ENCODE measurements around the gene LIPE. TPM values are rescaled to one million over a fixed set of nuclear protein-coding genes. Genes with fewer than 3 reads are reported as not detected.

LIPE gene
- total and polyA plus RNA-seq, 2 experiments from 2014 or later, result 5.8 to 10.9 TPM

- H3K27ac ChIP-seq (ENCODE audit: low read depth), result no peak overlapping the region
- peaks cover 20% of the 10 kb centered on the region for H3K27me3 Mint-ChIP-seq (ENCODE audit: insufficient read depth, low read depth, poor library complexity)
- H3K4me1 Mint-ChIP-seq, result peaks cover 32% of the 10 kb centered on the region
- H3K36me3 ChIP-seq (ENCODE audit: insufficient read depth), result no peaks in the 10 kb centered on the region
- H3K4me2 ChIP-seq, result no peak overlapping the region
- no peaks in the 10 kb centered on the region for H3F3A ChIP-seq (replicated peaks; ENCODE audit: low read depth)
- no peaks in the 10 kb centered on the region; the same call in 2 of the 3 replicates for H3K9me3 Mint-ChIP-seq
- H4K20me1 ChIP-seq (replicated peaks; ENCODE audit: insufficient read depth), result peaks cover 6% of the 10 kb centered on the region; the same call in 1 of the 2 replicates
- H3K79me2 ChIP-seq (replicated peaks; ENCODE audit: insufficient read depth), result peaks cover 7% of the 10 kb centered on the region; the same call in 1 of the 2 replicates
- no peaks in the 10 kb centered on the region for H3K9me2 ChIP-seq (ENCODE audit: insufficient read depth)
- H2AFZ ChIP-seq, result no peak overlapping the region
- peaks cover 12% of the 10 kb centered on the region for H3K4me1 ChIP-seq (ENCODE audit: insufficient read depth)
- no peak overlapping the region; the same call in 2 of the 3 replicates for H3K4me3 Mint-ChIP-seq
- TF ChIP-seq CREB1 (CRISPR knock-in tag; IDR thresholded peaks at IDR 0.05; ENCODE audit: low read depth) (no peak), ZNF114 (CRISPR knock-in tag; IDR thresholded peaks at IDR 0.05) (no peak), NANOG (IDR thresholded peaks at IDR 0.05; ENCODE audit: borderline replicate concordance) (no peak), POLR2AphosphoS5 (IDR thresholded peaks at IDR 0.05; ENCODE audit: low read depth) (no peak), STAT1 (IDR thresholded peaks at IDR 0.05; ENCODE audit: unreplicated experiment) (no peak), ZNF331 (CRISPR knock-in tag; IDR thresholded peaks at IDR 0.05; ENCODE audit: low read depth) (no peak), ETS1 (IDR thresholded peaks at IDR 0.05) (no peak)
- TF ChIP-seq, protein P1, sequence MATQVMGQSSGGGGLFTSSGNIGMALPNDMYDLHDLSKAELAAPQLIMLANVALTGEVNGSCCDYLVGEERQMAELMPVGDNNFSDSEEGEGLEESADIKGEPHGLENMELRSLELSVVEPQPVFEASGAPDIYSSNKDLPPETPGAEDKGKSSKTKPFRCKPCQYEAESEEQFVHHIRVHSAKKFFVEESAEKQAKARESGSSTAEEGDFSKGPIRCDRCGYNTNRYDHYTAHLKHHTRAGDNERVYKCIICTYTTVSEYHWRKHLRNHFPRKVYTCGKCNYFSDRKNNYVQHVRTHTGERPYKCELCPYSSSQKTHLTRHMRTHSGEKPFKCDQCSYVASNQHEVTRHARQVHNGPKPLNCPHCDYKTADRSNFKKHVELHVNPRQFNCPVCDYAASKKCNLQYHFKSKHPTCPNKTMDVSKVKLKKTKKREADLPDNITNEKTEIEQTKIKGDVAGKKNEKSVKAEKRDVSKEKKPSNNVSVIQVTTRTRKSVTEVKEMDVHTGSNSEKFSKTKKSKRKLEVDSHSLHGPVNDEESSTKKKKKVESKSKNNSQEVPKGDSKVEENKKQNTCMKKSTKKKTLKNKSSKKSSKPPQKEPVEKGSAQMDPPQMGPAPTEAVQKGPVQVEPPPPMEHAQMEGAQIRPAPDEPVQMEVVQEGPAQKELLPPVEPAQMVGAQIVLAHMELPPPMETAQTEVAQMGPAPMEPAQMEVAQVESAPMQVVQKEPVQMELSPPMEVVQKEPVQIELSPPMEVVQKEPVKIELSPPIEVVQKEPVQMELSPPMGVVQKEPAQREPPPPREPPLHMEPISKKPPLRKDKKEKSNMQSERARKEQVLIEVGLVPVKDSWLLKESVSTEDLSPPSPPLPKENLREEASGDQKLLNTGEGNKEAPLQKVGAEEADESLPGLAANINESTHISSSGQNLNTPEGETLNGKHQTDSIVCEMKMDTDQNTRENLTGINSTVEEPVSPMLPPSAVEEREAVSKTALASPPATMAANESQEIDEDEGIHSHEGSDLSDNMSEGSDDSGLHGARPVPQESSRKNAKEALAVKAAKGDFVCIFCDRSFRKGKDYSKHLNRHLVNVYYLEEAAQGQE (IDR thresholded peaks at IDR 0.05; ENCODE audit: unreplicated experiment), result no peak
- no peak overlapping the region for H3K27ac Mint-ChIP-seq
- DNase-seq (ENCODE audit: low spot score) (no peak), ATAC-seq (no peak)
- H3K36me3 Mint-ChIP-seq (ENCODE audit: low read depth), result peaks cover 3% of the 10 kb centered on the region; the same call in 1 of the 3 replicates
- no peak overlapping the region for H3K4me3 ChIP-seq
- H3K27me3 ChIP-seq (ENCODE audit: insufficient read depth), result peaks cover 13% of the 10 kb centered on the region; the same call in 1 of the 2 replicates
These were observed 32.4 kb downstream of the LIPE start for GRCh38 chr19:42394751-42395150.

DNA sequence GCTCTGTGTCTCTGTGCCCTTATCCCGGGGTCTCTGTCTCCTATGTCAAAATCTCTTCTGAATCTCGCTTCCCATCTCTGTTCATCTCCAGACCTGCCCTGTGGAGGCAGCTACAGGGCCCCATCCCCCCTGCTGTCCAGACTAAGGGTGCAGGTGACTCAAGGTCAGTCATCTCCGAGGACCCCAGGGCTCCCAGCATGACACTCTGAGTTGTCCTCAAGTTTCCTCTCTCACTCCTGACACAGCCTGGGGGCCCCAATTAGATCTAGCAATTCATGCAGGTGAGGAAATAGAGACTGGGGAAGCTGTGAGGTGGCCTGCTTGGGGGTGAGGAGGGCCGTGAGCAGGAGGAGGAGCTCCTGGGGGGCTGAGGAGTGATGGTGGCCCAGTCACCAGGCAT, 35.0 kb downstream of the LIPE start:
- Histone ChIP-seq H3K27me3 (ENCODE audit: insufficient read depth) (peaks cover 15% of the 10 kb centered on the region), H3K36me3 (ENCODE audit: insufficient read depth) (no peaks in the 10 kb centered on the region), H3K9me2 (ENCODE audit: insufficient read depth) (no peaks in the 10 kb centered on the region), H3K4me2 (no peak overlapping the region), H3F3A (replicated peaks; ENCODE audit: low read depth) (no peaks in the 10 kb centered on the region), H4K20me1 (replicated peaks; ENCODE audit: insufficient read depth) (no peaks in the 10 kb centered on the region), H3K4me3 (no peak overlapping the region), H3K79me2 (replicated peaks; ENCODE audit: insufficient read depth) (no peaks in the 10 kb centered on the region), H2AFZ (no peak overlapping the region), H3K27ac (ENCODE audit: low read depth) (no peak overlapping the region), H3K4me1 (ENCODE audit: insufficient read depth) (peaks cover 6% of the 10 kb centered on the region)
- Mint-ChIP-seq H3K27ac (no peak overlapping the region), H3K9me3 (no peaks in the 10 kb centered on the region), H3K4me3 (no peak overlapping the region; the same call in 2 of the 3 replicates), H3K36me3 (ENCODE audit: low read depth) (no peaks in the 10 kb centered on the region; the same call in 2 of the 3 replicates), H3K4me1 (peaks cover 26% of the 10 kb centered on the region), H3K27me3 (ENCODE audit: insufficient read depth, low read depth, poor library complexity) (peaks cover 15% of the 10 kb centered on the region)
- TF ChIP-seq EZH2phosphoT487 (IDR thresholded peaks at IDR 0.05; ENCODE audit: unreplicated experiment), result no peak
- TF ChIP-seq, protein P2, sequence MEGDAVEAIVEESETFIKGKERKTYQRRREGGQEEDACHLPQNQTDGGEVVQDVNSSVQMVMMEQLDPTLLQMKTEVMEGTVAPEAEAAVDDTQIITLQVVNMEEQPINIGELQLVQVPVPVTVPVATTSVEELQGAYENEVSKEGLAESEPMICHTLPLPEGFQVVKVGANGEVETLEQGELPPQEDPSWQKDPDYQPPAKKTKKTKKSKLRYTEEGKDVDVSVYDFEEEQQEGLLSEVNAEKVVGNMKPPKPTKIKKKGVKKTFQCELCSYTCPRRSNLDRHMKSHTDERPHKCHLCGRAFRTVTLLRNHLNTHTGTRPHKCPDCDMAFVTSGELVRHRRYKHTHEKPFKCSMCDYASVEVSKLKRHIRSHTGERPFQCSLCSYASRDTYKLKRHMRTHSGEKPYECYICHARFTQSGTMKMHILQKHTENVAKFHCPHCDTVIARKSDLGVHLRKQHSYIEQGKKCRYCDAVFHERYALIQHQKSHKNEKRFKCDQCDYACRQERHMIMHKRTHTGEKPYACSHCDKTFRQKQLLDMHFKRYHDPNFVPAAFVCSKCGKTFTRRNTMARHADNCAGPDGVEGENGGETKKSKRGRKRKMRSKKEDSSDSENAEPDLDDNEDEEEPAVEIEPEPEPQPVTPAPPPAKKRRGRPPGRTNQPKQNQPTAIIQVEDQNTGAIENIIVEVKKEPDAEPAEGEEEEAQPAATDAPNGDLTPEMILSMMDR (conservative IDR thresholded peaks at IDR 0.05; ENCODE audit: low read depth in 2 of 2), result no peak
- TF ChIP-seq ZNF331 (CRISPR knock-in tag; IDR thresholded peaks at IDR 0.05; ENCODE audit: low read depth), result no peak
- ATAC-seq, result no peak
- no peak for DNase-seq (ENCODE audit: low spot score)

Data from GM23338 (cell line).